Activated CD4-positive, alpha-beta T cell treated with anti-CD3 and anti-CD28 coated beads, Interleukin-10, Interleukin-2, amounts not matched to agents 100 ng/mL and 50 ng/mL, durations not matched to agents 16 hours and 8 hours (primary cell): ENCODE measurements around the gene PGM2L1.
"Not testable (repeated sequence)": the region's sequence is repeated elsewhere in the genome, so short reads cannot be mapped to it uniquely, and the experiment has no call there.

Source experiments
- DNase-seq: peaks from one replicate; pipeline ENCODE4 v3.0.0-alpha.2; 2020

The PGM2L1 gene

DNA sequence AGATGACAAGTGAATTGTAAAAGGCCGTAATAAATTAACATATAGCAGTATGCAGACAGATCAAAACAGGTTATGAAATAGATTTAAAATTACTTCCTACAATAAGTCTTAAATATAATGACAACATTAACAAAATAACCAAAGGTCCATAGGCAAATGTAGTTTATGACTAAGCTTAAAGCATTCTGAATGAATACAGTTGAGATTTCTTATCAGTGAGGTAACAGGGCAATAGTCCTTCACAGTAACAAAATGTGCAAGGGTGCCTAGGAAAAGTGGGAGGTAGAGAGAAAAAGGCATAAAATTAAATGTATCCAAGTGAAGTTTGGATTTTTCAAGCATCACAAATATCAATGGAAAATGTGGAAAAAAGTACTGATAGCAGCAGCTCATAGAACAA is 65.9 kb downstream of the PGM2L1 start:
- no peak for DNase-seq

GRCh38 chr11:74331000-74331399 is 67.2 kb downstream of the PGM2L1 start:
- not testable (repeated sequence) for DNase-seq

- DNase-seq: no peak
Observed at GRCh38 chr11:74330075-74330858, 68.0 kb downstream of the PGM2L1 start.

DNA sequence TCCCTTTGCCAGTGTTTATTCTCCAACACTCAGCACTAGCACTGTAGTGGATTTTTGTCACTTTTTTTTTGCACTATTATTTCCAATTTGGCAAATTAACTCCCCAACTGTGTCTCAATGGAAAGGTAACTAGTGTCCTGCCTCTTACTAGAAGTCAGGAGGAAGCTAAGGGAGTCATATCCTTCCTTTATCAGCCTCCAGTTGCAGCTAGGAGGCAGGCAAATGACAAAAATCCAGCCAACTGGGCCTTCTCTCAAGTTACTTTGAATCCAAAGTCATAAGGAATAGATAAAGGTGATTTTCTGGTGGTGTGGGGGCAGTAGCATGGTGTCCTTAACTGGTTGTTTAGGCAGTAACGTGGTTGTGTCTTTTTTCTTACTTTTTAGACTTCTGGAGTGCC is 71.2 kb downstream of the PGM2L1 start:
- DNase-seq: no peak

DNA sequence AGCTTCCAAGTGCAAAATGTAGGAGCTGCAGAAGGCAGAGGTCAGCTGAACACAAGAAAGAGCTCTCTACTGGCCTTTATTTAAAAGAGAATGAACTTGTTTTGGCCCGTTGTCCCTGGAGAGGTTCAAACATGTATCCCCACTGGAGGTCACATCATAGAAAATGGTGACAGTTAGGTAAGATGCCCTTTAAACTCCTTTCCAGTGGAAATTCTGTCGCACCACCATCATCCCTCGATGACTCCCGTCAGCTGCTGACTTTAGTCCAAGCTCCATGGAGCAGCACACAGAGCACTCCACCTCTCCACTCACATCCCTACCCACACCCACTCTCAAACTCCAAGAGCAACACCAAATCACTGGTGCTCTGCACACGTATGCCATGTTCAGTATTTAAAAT is 71.6 kb downstream of the PGM2L1 start:
- no peak for DNase-seq

DNA sequence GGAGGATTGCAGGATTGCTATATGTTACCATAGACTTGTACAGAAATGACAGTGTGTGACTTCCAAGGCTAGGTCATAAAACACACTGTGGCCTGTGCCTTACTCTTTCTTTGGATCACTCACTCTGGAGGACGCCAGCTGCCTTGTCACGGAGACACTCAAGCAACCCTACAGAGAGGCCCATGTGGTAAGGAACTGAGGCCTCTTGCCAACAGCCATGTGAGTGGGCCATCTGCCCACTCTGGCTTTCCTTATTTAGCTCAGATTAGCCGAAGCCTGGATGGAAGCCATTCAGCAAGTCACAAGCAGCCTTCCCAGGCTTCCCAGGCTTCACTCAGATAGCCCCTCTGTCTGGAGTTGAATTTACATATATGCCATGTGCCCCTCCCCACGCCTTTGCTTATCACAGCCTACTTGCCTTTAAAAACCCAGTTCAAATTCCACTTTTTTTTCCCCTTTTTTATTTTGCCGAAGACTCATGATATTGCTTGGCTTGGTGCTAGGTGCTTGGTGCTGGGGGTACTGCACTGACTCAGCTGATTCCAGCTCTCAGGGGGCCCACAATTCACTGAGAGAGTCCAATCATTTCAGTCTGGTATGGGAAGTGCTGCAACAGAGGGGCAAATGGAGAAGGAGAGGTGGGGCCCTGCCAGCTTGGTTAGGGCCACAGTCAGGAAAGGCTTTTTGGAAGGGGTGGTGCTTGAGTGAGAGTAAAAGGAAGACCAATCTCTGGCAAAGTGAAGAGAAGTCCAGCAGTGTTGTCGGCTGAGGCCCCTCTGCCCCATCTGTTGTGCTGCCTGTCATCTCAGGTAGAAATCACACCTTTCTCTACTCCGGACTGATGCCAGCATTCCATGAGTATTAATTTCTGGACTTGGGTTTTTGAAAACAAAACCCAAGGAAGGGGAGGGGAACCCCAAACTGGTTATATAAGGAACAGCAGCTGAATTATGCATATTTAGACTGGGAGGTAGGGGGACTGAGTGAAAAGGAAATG is 72.3 kb downstream of the PGM2L1 start:
- DNase-seq: no peak

GRCh38 chr11:74322667-74323066 is 75.6 kb downstream of the PGM2L1 start:
- DNase-seq: no peak

DNA sequence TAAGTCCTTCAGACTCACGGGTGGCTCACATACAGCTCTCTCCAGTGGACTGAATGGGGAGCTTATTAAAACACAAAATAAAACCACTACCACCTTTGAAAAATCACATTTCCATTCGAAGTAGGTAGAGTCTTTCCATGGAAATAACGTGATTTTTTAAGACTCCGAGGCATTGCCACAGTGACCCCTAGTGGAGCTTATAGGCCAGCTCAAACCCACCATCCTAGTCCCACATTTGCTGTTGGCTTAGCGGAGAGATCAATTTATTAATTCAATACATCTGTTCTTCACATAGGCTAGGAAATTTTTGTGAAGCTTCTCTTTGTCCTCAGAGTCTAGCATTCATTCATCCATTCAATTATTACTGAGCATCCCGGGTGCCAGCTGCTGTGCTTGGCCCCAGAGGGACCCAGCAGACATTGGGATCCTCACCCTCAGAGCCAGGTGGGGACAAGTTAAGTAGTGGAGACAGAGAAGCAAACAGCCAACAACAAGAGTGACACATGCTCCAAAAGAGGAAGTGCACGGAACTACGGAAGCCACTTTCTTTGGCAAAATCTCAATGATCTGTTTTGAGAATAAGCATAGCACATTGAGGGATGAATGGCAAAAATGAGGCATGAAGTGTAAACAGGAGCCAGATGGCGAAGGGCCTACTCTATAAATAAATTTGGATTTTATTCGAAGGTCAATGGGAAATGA is 76.6 kb downstream of the PGM2L1 start:
- peak; percentile 27 for DNase-seq

DNA sequence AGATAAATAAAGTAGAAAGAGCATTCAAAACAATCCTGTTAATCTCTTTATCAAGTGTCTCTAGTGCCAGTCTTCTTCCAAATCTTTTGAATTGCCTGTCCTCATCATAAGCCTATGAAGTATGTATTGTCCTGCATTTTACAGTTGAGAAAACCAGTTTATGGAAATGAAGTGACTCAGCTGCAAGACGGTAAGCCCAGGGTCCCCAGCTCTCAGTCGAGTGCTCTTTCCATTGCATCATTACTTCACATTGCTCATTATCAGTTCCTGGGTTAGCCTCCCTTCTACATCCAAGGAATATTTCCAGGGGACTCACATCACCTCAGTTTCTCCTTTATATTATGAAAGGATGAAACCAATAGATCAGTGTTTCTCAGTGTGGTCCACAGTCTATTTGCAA is 77.7 kb downstream of the PGM2L1 start:
- DNase-seq: no peak

- DNase-seq: no peak
Observed at GRCh38 chr11:74319139-74319816, 79.0 kb downstream of the PGM2L1 start.

- no peak for DNase-seq
Observed at GRCh38 chr11:74318241-74318932, 79.8 kb downstream of the PGM2L1 start.

DNA sequence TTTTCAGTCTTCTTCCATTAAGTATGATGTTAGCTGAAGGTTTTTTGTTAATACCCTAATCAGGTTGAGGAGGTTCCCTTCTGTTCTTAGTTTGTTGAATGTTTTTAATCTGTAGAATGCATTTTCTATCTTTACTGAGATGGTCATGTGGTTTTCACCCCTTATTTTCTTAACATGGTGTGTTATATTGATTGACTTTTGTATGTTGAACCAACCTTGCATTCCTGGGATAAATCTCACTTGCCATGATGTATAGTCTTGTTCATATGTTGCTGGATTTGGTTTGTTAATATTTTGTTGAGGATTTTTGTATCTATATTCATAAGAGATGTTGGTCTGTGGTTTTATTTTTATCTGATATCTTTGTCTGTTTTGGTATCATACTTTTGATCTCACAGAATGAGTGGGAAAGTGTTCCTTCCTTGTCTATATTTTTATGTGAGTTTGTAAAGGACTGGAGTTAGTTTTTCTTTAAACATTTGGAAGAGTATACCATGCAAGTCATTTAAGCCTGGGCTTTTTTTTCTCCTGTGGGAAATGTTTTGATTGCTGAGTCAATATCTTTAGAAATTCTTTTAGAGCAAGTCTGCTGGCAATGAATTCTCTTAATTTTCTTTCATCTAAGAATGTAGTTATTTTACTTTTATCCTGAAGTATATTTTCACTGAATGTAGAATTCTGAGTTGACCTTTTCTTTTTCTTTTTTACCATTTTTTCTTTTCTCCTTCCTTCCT is 81.3 kb downstream of the PGM2L1 start:
- DNase-seq: no peak

DNA sequence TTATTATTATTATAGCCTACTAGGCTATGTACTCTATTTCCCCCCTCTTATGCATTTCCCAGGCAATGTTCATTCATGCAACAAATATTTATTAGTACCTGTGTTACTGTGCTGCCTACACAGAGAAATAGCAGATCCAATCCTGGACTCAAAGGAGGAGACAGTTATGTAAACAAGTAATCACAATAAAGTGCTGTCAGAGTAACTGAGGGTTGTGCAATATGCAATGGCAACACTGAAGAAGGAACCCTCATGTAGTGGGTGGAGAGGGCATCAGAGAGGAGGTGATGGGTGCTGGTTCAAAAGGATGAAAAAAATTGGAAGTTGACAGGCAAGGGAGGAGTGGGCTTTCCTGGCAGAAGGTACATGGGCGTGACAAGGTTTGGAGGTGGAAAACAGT is 85.9 kb downstream of the PGM2L1 start:
- no peak for DNase-seq

DNA sequence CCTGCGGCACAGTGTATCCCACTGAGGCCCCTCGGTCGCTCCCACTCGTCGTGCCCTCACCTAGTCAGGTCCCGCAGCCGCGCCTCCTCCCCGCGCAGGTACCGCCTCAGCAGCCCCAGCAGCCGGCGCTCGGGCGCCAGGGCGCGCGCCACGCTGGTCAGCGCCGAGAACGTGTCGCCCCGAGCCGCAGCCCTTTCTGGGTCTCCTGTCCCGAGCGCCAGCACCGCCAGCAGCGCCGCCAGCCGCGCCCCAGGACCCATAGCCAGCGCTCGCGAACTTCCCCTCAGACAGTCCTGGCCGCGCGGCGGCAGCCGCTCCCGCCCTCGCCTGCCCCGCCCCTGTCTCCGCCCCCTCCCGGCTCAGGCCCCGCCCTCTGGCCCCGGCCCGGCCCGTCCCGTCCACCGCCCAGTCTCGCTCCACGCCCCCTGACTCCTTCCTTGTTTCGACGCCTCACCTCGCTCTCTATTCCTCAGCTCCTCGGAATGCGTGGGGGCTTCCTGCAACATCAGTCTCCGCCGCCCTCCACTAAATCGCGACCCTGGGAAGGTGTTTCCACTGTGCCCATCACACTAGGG is 86.8 kb downstream of the PGM2L1 start, which contains the start of gene P4HA3:
Gene P4HA3 (minus strand): TSS at position 289 of the 575 bp plus-strand sequence. CDS start 29 bp downstream, at position 260.
- DNase-seq: peak; percentile 60

- no peak for DNase-seq
Observed at GRCh38 chr11:74310857-74311256, 87.4 kb downstream of the PGM2L1 start.

GRCh38 chr11:74307434-74307833 is 90.8 kb downstream of the PGM2L1 start:
- no peak for DNase-seq

GRCh38 chr11:74306435-74307175 is 91.6 kb downstream of the PGM2L1 start:
- no peak for DNase-seq

- DNase-seq: no peak
Observed at GRCh38 chr11:74299015-74299414, 99.2 kb downstream of the PGM2L1 start.

GRCh38 chr11:74297484-74297883 is 100.7 kb downstream of the PGM2L1 start:
- DNase-seq: no peak

DNA sequence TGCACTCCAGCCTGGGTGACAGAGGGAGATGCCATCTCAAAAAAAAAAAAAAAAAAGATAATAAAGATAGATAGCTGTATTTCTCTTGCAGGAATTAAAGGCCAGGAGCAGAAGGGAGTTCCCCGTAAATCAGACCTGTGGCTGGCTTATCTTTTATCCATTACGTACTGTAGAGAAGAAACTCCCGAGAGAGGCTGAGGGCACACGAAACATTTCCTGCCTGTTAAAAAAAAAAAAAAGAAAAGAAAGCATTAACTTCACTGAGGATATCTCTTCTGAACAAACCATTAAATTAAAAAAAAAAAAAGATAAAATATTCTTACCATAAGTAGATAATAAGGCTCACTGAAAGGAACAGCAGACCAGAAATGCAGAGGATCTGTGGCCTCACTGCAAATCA is 109.3 kb downstream of the PGM2L1 start:
- no peak for DNase-seq
